Neural cell (in vitro differentiated cells): ENCODE measurements around the gene SHISA9.

Source experiments
- CTCF ChIP-seq: fragments of 450-650 bp; IDR thresholded peaks from 2 replicates; pipeline ENCODE4 v1.5.1; 2014; ENCODE audit warnings: antibody characterized with exemption, mild to moderate bottlenecking, moderate library complexity; ENCODE audit not compliant: poor library complexity, severe bottlenecking
- EZH2 ChIP-seq: fragments of 200-600, 300-800 bp; shearing (Covaris generic), sonication (generic); IDR thresholded peaks from 2 replicates; pipeline ENCODE4 v1.6.1; 2014; ENCODE audit warnings: antibody characterized with exemption, low read length, borderline replicate concordance, mild to moderate bottlenecking; ENCODE audit not compliant: insufficient read depth, poor library complexity, severe bottlenecking

GRCh38 chr16:13038591-13038990, 137.2 kb downstream of the SHISA9 start:
- no peak for TF ChIP-seq CTCF
- no peak for TF ChIP-seq EZH2
